ENCODE measurements around the gene IPCEF1.

DNA sequence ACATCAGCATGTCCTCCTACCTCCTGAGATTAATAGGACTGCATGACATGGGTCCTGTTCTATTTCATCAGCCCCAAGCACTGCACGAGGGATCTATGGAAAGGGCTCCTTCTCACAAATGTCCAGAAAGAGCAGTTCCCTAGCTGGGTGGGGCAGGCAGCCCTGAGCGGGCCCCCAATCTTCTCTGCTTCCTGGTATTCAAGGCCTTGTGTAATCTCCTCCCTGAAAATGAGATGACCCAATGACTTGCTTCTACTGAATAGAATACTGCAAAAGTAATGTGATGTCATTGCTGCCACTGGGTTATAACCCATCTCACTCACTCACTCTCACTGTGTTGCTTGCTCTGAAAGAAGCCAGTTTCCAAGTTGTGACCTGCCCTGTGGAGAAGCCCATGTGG is 191.1 kb downstream of the IPCEF1 start:
- TF ChIP-seq FOXA1 (IDR thresholded peaks at IDR 0.05) (no peak), FOXM1 (IDR thresholded peaks at IDR 0.05; ENCODE audit: borderline replicate concordance) (no peak), FOXK2 (IDR thresholded peaks at IDR 0.05) (no peak), L3MBTL2 (conservative IDR thresholded peaks at IDR 0.05) (no peak), SP1 (IDR thresholded peaks at IDR 0.05) (no peak)
